HG03196 (cell line): ENCODE measurements around the gene ARSK.

Experiments
- ATAC-seq: cut with Tn5 transposase; IDR thresholded peaks from one replicate; pipeline ENCODE4 v1.9.1; 2021; ENCODE audit not compliant: unreplicated experiment

Gene ARSK

GRCh38 chr5:95564450-95564849, 9.5 kb downstream of the ARSK start:
- no peak for ATAC-seq

- no peak for ATAC-seq
Measured at GRCh38 chr5:95565280-95565920, 10.5 kb downstream of the ARSK start.

- no peak for ATAC-seq
Measured at GRCh38 chr5:95572016-95572415, 17.1 kb downstream of the ARSK start.

- ATAC-seq = no peak
Measured at GRCh38 chr5:95581576-95581975, 26.7 kb downstream of the ARSK start.

- ATAC-seq = no peak
Measured at GRCh38 chr5:95583992-95584391, 29.1 kb downstream of the ARSK start.

GRCh38 chr5:95590880-95591279, 36.0 kb downstream of the ARSK start:
- no peak for ATAC-seq

GRCh38 chr5:95591490-95591901, 36.6 kb downstream of the ARSK start:
- ATAC-seq = peak; percentile 89

- no peak for ATAC-seq
Measured at GRCh38 chr5:95595289-95595931, 40.5 kb downstream of the ARSK start.

- ATAC-seq = no peak
Measured at GRCh38 chr5:95599252-95599651, 44.4 kb downstream of the ARSK start.

GRCh38 chr5:95600557-95600956, 45.7 kb downstream of the ARSK start:
- no peak for ATAC-seq

GRCh38 chr5:95605786-95606185, 50.9 kb downstream of the ARSK start:
- no peak for ATAC-seq

- no peak for ATAC-seq
Measured at GRCh38 chr5:95606419-95606818, 51.5 kb downstream of the ARSK start.

GRCh38 chr5:95609711-95610110, 54.8 kb downstream of the ARSK start:
- no peak for ATAC-seq

- ATAC-seq = no peak
Measured at GRCh38 chr5:95610546-95610945, 55.6 kb downstream of the ARSK start.

GRCh38 chr5:95611396-95611795, 56.5 kb downstream of the ARSK start:
- no peak for ATAC-seq

GRCh38 chr5:95613514-95613913, 58.6 kb downstream of the ARSK start:
- no peak for ATAC-seq

- no peak for ATAC-seq
Measured at GRCh38 chr5:95615164-95615467, 60.2 kb downstream of the ARSK start.

- no peak for ATAC-seq
Measured at GRCh38 chr5:95617057-95617456, 62.2 kb downstream of the ARSK start.

GRCh38 chr5:95619096-95619495, 64.2 kb downstream of the ARSK start:
- ATAC-seq = no peak

- no peak for ATAC-seq
Measured at GRCh38 chr5:95619514-95620029, 64.7 kb downstream of the ARSK start.

- peak; percentile 60 for ATAC-seq
Measured at GRCh38 chr5:95620030-95620869, 65.3 kb downstream of the ARSK start, which contains the start of gene GPR150. TSS of gene GPR150 (plus strand) at chr5:95620087. CDS start at chr5:95620276, 189 bp downstream.
